GM19043 (cell line): Measurements from ENCODE around the gene BRD9.
"Not testable (repeated sequence)": the region's sequence is repeated elsewhere in the genome, so short reads cannot be mapped to it uniquely, and the experiment has no call there.

Experiments
- ATAC-seq: cut with Tn5 transposase; IDR thresholded peaks from one replicate; pipeline ENCODE4 v1.9.1; 2021; ENCODE audit warnings: low read depth; ENCODE audit not compliant: unreplicated experiment

The BRD9 gene

GRCh38 chr5:861442-862366, 30.9 kb downstream of the BRD9 start:
- ATAC-seq: no peak

- no peak for ATAC-seq
These were observed 32.0 kb downstream of the BRD9 start for GRCh38 chr5:860506-861150.

GRCh38 chr5:859798-860296, 32.8 kb downstream of the BRD9 start:
- no peak for ATAC-seq

GRCh38 chr5:859391-859790, 33.2 kb downstream of the BRD9 start:
- no peak for ATAC-seq

GRCh38 chr5:858726-859125, 33.9 kb downstream of the BRD9 start:
- no peak for ATAC-seq

GRCh38 chr5:856531-857425, 35.8 kb downstream of the BRD9 start:
- ATAC-seq: no peak

GRCh38 chr5:855771-856530, 36.6 kb downstream of the BRD9 start:
- ATAC-seq: no peak

- ATAC-seq: no peak
These were observed 37.4 kb downstream of the BRD9 start for GRCh38 chr5:854966-855743.

GRCh38 chr5:854217-854616, 38.4 kb downstream of the BRD9 start:
- no peak for ATAC-seq

GRCh38 chr5:853416-854090, 39.0 kb downstream of the BRD9 start:
- ATAC-seq: not testable (repeated sequence)

GRCh38 chr5:852431-853401, 39.9 kb downstream of the BRD9 start:
- no peak for ATAC-seq

- ATAC-seq: no peak
These were observed 40.6 kb downstream of the BRD9 start for GRCh38 chr5:852018-852417.

GRCh38 chr5:851553-851952, 41.0 kb downstream of the BRD9 start:
- no peak for ATAC-seq

GRCh38 chr5:851076-851475, 41.5 kb downstream of the BRD9 start:
- no peak for ATAC-seq

GRCh38 chr5:850511-851006, 42.0 kb downstream of the BRD9 start, which contains the start of gene ZDHHC11:
Gene ZDHHC11, minus strand, starts transcription at chr5:850986. Its CDS starts 384 bp downstream, at chr5:850602.
- ATAC-seq: no peak

GRCh38 chr5:849651-850301, 42.8 kb downstream of the BRD9 start:
- ATAC-seq: no peak

GRCh38 chr5:848671-849111, 43.9 kb downstream of the BRD9 start:
- ATAC-seq: no peak
